HCT116 (cell line): Measurements from ENCODE around the gene GARIN3.

ENCODE experiments used
- ATF3 ChIP-seq: IDR thresholded peaks from 2 replicates; pipeline ENCODE4 v1.6.1; 2012
- CEBPB ChIP-seq: IDR thresholded peaks from 2 replicates; pipeline ENCODE4 v1.6.1; 2012; ENCODE audit warnings: low read depth
- CTCF ChIP-seq, 3 experiments: fragments of 200-600 bp in 1 of 3; sonication (generic) in 1 of 3; IDR thresholded peaks in 2 of 3; conservative IDR thresholded peaks in 1 of 3; 2 replicates each; pipeline ENCODE4 v1.5.1; 2012 to 2017; ENCODE audit warnings: low read depth in 2 of 3, low read length in 2 of 3, antibody characterized with exemption in 1 of 3, borderline replicate concordance in 1 of 3, control low read depth in 1 of 3, mild to moderate bottlenecking in 1 of 3, mixed read lengths in 1 of 3, mixed run types in 1 of 3, moderate library complexity in 1 of 3; ENCODE audit not compliant: insufficient read depth in 1 of 3
- ELF1 ChIP-seq: IDR thresholded peaks from 2 replicates; pipeline ENCODE4 v1.6.1; 2012; ENCODE audit warnings: low read depth, borderline replicate concordance
- EZH2 ChIP-seq: fragments of 200-600 bp; sonication (generic); IDR thresholded peaks from 2 replicates; pipeline ENCODE4 v1.6.1; 2017; ENCODE audit warnings: antibody characterized with exemption, mixed run types
- POLR2A ChIP-seq: IDR thresholded peaks from 2 replicates; pipeline ENCODE4 v1.7.0; 2011; ENCODE audit warnings: borderline replicate concordance; ENCODE audit not compliant: insufficient read depth, insufficient read length; ENCODE audit errors: extremely low read depth
- POLR2AphosphoS5 ChIP-seq: IDR thresholded peaks from 2 replicates; pipeline ENCODE4 v1.6.1; 2011; ENCODE audit warnings: mild to moderate bottlenecking, low read depth, low read length, moderate library complexity
- RAD21 ChIP-seq: IDR thresholded peaks from 2 replicates; pipeline ENCODE4 v1.6.1; 2012; ENCODE audit warnings: low read depth, mild to moderate bottlenecking
- SIN3A ChIP-seq: IDR thresholded peaks from 2 replicates; pipeline ENCODE4 v1.6.1; 2012; ENCODE audit warnings: low read depth
- SRF ChIP-seq: IDR thresholded peaks from 2 replicates; pipeline ENCODE4 v1.6.1; 2012; ENCODE audit warnings: low read depth

- TF ChIP-seq RAD21 (no peak), POLR2AphosphoS5 (no peak), EZH2 (no peak), ELF1 (no peak), SRF (no peak), CTCF (IDR thresholded peaks at IDR 0.05 in 2 of 3, conservative IDR thresholded peaks at IDR 0.05 in 1 of 3; ENCODE audit: borderline replicate concordance in 1 of 3, insufficient read depth in 1 of 3, low read depth in 2 of 3, low read length in 2 of 3) (no peak), ATF3 (no peak), SIN3A (no peak), CEBPB (no peak), POLR2A (no peak)
Measured at GRCh38 chr5:157150995-157151394, 15.1 kb downstream of the GARIN3 start.
